Measurements from ENCODE around the gene OR13C8.
A peak's percentile ranks its signal among the peaks of the same experiment; 100 is the strongest.
"Not testable (repeated sequence)": the region's sequence is repeated elsewhere in the genome, so short reads cannot be mapped to it uniquely, and the experiment has no call there.

Gene OR13C8, protein sequence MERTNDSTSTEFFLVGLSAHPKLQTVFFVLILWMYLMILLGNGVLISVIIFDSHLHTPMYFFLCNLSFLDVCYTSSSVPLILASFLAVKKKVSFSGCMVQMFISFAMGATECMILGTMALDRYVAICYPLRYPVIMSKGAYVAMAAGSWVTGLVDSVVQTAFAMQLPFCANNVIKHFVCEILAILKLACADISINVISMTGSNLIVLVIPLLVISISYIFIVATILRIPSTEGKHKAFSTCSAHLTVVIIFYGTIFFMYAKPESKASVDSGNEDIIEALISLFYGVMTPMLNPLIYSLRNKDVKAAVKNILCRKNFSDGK

DNA sequence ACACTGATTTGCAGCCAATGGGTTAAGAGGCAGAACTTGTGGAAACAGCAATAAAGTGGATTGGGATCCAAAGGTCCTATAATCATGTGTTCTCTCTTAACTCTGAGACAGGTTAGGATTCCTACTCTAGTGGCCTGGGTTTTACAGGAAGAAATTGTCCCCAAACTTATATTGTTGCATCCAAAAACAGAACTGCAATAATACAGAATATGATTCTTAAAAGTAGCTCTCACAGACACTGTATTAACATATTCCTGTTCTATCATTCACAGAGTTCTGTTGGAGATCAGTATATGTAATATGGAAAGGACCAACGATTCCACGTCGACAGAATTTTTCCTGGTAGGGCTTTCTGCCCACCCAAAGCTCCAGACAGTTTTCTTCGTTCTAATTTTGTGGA, at the start of gene OR13C8:
OR13C8 (plus strand) TSS at position 301 of the 400 bp plus-strand sequence; CDS start at position 301, 0 bp downstream.
- DNase-seq: no peak

DNA sequence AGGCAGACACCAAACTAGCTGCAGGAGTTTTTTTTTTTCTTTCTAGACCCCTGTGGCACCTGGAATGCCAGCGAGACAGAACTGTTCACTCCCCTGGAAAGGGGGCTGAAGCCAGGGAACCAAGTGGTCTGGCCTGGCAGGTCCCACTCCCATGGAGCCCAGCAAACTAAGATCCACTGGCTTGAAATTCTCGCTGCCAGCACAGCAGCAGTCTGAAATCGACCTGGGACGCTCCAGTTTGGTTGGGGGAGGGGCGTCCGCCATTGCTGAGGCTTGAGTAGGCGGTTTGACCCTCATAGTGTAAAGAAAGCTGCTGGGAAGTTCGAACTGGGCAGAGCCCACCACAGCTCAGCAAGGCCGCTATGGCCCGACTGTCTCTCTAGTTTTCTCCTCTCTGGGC, 48.7 kb upstream of the OR13C8 start:
- not testable (repeated sequence) for DNase-seq

DNA sequence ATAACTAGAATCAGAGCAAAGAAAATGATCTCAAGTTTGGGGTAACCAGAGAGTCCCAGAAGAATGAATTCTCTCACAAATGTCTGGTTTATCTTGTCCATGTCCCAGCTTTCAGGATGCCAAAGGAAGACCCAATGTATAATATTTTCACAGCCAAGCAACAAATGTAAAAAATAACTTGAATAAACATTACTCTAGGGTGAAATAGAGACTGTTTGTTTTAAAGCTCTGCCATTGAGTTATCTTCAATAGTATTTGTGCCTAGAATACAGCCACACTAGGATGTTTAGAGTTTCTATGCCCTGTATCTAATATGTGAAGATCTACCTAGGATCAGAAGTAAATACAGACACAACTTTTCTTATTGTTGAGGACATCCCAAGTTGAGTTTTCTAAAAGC, 41.9 kb upstream of the OR13C8 start, which contains the start of gene OR13C4:
OR13C4 (minus strand) TSS at position 101 of the 400 bp plus-strand sequence; CDS start at position 101, 0 bp downstream.
- no peak for DNase-seq

DNA sequence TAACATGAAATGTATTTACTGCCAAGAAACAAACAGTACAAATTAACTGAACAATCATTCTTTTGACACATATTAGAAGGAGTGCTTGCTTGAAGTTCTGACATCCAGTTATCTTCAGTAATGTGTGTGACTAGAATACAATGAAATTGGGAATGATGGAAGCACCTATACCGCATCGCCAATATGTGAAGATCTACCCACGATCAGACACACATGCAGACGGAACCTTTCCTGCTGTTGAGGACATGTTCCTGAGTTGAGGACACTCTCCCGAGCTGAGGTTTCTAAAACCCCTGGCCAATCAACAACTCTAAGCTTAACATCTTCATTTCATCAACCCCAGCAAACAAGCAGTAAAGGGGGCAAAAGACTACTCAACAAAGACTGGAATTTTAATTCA, 32.2 kb upstream of the OR13C8 start, which contains the start of gene OR13C3:
OR13C3 (minus strand) TSS at position 101 of the 400 bp plus-strand sequence. CDS start 133 bp downstream, outside the sequence.
- DNase-seq: no peak

DNA sequence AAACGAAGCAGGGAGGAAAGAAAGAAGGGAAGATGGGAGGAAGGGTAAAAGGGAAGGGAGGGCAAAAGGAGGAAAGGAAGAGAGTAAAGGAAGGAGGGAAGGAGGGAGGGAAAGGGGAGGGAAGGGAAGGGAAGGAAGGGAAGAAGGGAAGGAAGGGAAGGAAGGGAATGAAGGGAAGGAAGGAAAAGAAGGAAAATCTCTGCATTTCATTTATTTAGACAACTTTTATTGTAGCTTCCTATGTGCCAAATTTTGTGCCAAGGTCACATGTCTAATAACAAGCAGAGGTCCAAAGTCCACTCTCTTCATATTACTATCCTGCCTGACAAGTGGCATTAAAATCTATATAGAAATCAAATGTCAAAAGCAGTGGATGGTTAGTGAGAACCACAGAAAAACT, 29.7 kb upstream of the OR13C8 start:
- no peak for DNase-seq

DNA sequence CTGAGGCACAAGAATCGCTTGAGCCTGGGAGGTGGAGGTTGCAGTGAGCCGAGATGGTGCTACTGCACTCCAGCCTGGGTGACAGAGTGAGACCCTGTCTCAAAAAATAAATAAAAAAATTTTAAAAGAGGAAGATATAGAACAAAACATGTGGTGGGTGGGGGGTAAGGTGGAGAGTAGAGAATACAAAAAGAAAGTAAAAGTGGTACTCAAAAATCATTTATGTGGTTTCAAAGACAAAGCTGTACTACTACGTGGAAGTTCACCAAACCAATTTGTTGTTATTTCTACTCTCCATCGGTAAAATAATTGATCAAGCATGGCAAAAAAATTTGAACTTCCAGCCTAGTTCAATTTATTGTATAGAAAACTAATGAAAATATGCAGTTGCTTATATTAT, 24.3 kb upstream of the OR13C8 start:
- no peak for DNase-seq

DNA sequence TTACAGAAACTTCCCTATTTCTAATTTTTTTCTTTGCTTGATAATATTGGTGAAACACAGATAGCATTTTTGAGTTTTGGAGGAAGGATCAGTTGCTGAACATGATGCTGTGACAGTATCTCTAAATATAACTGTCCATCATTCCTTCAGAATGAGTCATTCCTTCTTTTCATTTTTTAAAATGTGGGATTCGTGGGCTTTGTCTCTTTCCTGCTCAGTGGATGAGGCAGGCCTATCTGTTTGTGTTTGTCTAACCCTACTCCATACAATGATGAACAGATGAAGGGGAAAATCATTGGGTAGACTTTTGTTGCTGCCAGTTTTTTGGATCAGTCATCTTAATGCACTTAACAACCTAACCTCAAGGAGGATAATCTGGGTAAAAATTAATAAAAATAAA, 15.7 kb upstream of the OR13C8 start:
- DNase-seq: no peak

DNA sequence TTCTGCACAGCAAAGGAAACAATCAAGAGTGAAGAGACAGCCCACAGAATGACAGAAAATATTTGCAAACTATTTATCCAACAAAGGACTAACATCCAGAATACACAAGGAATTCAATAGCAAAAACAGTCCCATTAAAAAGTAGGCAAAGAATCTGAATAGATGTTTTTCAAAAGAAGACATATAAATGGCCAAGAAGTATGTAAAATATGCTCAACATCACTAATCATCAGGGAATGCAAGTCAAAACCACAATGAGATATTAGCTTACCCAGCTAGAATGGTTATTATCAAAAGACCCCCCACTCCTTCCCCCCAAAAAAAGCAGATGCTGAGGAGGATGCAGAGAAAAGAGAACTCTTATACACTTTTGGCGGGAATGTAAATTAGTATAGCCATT, 13.4 kb upstream of the OR13C8 start:
- DNase-seq: no peak

DNA sequence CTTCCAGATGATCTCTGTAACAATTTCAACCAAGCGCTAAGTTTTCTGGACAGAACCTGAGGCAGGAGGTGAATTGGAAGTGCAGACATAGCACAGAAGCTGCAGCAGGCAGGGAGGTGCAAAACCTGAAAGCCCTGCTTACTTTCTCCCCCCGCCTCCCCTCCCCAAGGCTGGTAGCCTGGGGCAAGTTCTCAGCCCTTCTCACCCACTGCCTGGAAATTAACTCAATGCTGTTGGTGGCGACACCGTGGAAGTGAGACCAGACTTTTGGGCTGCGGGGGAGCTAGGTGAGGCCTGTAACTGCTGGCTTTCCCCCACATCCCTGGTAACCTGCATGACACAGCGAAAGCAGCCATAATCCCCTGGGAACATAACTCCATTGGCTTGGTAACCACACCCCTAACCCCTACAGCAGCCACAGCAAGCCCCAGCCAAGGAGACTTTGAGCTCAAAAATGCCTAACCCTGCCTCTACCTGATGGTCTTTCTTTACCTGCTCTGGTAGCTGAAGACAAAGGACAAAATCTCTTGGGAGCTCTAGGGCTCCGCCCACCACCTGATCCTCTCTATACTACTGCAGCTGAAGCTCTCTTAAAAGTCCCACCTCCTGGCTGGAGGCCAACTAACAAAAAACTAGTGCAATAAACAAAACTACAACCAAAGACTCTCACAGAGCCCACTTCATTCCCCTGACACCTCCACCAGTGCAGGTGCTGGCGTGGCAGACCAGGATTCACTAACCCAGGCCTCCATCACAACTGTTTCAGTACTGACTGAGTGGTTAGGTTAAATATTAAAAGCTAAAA, 11.9 kb upstream of the OR13C8 start:
- DNase-seq: no peak

DNA sequence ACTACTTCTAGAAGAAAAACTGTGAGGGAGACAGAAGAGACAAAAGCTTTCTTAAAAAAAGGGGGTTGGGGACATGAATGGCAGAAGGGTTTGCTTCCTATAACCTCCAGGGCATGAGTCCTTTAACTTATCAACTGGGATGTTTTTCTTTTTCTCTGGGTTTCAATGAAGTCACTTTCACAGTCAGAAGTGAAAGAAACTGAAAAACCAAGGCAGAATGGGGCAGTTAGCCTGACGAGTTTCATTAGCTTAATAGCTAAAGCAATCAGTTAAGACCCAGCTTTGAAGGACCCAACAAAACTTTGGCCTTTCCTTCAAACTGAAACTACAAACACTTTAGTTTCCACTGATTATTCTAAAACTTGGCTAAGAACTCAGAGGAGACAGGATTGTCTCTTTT, 4.6 kb upstream of the OR13C8 start:
- DNase-seq: no peak

DNA sequence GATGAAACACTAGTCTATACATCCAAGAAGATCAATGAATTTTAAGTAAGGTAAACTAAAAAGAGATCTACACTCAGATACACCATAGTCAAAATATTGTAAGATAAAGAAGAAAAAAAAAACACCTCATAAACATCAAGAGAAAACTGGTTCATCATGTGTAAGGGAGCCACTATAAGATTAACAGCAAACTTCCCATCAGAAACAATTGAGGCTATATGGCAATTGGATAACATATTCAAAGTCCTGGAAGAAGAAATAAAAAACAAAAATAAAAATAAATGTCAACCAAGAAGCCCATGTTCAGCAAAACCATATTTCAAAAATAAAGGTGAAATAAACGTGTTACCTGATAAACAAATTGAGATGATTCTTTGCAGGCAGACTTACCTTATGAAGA, 3.6 kb downstream of the OR13C8 start:
- DNase-seq: peak; percentile 7

DNA sequence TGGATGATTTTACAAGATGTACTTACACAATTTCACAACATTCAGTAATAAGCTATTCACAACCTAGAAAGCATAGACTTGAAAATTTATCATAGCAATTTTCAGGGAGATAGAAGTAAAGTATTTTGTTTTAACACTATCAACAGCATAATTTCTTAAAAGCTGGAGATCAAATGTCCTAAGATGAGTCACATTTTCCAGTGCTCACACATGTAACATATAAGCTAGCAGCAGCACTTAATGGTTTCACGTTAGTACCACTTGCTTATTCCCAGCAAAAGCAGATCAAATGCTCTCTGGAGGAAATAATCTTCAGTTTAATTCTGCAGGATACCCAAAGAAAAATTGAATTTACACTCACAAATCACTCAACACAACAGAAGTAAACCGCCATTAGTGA, 6.5 kb downstream of the OR13C8 start:
- DNase-seq: peak; percentile 0

DNA sequence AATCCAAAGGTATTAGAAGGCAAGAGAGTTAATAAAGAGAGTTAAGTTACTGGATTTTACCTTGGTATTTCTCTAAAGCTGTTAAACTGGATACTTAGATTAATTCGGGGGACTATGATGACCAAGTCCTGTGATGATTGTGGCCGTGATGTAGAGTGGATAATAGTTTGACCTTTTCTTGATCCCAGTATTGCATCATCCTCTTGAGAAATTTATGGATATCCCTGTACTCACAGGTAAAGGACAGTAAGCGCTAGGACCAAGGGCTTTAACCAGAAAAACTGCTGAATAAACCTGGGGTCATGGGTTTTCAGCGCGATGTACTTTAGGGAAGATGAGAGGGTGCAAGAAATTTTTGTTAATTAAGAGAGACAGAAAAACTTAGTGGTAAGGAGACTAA, 8.3 kb downstream of the OR13C8 start:
- no peak for DNase-seq

DNA sequence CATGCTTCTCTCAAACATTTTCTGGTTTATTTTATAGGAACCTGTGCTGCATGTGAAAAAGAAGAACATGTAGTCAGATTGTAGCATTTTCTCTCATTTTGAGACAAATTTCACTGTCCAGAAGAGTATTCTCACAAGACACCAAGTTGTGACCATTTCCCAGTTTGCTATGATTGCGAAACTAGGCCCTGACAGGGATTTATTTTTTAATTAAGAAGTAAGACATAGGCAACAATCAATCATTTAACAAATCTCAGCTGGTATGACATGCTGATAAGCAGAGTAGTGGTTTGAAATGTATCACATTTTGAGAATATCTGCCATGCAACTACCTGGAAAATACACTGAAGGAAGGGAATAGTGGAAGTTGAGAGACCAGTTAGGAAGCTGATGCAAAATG, 11.6 kb downstream of the OR13C8 start:
- no peak for DNase-seq

DNA sequence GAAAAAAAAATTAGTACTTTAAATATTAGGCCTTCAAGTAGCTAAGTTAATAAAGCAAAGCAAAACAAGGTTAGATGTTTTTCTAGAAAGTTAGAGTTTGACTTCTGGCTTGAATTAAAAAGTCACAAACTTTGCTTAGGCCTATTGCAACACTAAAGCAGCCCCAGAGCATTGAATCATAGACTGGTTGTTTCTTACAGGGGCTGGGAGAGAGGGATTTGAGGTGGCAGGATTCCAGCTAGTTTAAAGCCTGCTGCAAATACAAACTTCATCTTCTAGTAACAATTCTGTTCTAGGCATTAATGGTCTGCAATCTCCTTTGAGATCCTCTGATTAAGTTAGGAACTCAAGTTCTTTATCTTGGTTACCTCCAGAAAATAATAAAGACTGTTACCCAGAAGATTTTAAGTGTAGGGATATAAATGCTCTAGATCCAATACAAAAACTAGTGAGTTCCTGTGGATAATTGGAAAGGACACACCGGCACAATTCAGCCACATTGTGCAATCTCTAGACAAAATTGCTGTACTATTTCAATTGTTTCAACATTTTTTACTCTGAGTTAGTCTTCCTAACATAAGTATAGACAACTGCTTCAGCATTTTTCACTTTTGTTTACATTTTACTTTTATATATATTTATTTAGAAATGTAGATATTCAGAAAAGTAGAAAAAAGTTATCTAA, 17.7 kb downstream of the OR13C8 start:
- DNase-seq: no peak

DNA sequence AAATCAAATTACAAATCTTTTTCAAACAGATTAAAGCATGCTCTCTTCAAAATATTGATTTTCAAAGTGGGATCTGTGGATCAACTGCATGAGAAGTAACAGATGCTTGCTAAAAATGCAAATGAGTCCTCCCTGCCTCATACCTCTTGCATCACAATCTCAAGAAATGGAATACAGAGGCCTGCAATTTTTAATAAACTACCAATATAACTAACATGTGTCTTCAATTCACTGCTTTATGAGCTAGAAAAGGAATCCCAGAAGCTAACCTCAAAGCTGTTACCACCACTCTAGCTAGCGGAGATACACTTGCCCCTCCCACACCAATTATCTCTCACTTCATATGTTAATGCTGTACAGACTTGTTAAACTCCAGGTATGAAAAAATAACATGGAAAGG, 20.7 kb downstream of the OR13C8 start:
- DNase-seq: no peak

DNA sequence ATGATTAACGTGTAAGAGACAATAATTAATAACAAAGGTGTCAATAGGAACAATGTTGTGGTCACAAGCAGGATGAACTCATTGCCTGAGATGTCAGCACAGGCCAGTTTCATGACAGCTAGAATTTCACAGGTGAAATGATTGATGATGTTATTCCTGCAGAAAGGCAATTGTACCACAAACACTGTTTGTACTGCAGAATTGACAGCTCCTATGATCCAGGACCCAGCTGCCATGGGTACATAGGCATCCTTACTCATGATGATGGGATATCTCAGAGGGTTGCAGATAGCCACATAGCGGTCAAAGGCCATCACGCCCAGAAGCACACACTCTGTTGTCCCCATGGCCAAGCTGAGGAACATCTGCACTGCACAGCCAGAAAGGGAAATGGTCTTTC, 29.8 kb downstream of the OR13C8 start:
- not testable (repeated sequence) for DNase-seq

DNA sequence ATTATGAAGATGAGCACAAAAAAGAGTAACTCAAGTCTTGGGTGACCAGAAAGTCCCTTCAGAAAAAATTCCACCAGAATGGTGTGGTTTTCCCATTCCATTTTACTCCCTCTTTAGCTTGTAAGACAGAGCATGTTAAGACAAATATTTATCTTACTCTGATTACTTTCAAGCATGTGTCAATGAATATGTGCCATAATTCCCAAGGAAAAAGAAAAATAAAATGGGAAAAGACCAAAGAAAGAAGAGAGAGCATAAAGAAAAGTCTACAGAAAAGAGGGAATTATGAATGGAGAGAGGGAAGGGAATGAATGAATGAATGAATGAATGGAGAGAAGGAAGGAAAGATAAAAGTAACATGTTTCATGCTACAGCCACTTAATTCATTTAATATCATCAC, 30.3 kb downstream of the OR13C8 start, which contains the start of gene OR13C5:
OR13C5 (minus strand) TSS at position 101 of the 400 bp plus-strand sequence; CDS start at position 101, 0 bp downstream.
- not testable (repeated sequence) for DNase-seq

DNA sequence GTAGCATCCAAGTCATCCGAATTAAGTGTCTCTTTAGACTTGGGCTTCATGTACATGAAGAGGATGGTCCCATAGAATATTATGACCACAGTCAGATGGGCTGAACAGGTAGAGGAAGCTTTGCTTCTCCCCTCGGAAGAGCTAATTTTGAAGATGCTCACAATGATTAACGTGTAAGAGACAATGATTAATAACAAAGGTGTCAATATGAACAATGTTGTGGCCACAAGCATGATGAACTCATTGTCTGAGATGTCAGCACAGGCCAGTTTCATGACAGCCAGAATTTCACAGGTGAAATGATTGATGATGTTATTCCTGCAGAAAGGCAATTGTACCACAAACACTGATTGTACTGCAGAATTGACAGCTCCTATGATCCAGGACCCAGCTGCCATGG, 35.8 kb downstream of the OR13C8 start:
- DNase-seq: no peak

DNA sequence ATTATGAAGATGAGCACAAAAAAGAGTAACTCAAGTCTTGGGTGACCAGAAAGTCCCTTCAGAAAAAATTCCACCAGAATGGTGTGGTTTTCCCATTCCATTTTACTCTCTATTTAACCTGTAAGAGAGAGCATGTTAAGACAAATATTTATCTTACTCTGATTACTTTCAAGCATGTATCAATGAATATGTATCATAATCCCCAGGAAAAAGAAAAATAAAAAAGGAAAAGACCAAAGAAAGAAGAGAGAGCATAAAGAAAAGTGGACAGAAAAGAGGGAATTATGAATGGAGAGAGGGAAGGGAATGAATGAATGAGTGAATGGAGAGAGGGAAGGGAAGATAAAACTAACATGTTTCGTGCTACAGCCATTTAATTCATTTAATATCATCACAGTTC, 36.6 kb downstream of the OR13C8 start, which contains the start of gene OR13C2:
OR13C2 (minus strand) TSS at position 101 of the 400 bp plus-strand sequence; CDS start at position 101, 0 bp downstream.
- not testable (repeated sequence) for DNase-seq

DNA sequence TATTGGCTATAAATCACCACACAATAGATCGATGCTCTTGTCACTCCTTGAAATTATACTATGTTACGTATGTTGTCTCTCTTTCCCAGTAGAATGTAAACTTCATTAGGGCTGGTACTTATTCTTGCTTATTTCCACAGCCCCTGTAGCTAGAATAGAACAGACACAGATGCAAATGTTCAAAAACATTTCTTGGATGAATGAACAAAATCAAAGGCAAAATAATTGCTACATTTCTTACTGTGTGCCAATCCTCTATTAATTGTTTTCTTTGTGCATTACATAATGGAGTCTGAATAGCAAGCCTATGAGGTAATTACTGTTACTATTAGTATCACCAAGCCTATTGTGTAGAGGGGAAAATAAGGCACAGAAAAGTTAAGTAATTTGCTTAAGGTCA, 37.2 kb downstream of the OR13C8 start:
- DNase-seq: no peak

DNA sequence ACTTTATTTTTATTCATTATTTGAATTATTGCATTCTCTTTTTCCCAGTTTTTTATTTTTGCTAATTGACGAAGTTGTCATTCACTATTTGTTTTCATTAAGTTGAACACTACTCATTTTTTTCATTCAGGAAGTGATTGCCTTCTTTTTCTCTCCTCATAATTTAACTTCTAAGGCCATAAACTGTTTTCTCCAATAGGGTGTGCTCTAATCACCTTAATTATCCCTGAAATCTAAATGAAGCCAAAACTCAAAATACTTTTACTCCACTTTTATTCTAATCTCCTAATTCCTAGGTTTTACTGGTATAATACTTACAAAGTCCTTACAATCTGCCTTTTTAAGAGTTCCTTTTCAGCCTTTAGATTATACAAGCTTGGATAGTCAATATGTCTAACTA, 39.4 kb downstream of the OR13C8 start:
- peak; percentile 33 for DNase-seq

DNA sequence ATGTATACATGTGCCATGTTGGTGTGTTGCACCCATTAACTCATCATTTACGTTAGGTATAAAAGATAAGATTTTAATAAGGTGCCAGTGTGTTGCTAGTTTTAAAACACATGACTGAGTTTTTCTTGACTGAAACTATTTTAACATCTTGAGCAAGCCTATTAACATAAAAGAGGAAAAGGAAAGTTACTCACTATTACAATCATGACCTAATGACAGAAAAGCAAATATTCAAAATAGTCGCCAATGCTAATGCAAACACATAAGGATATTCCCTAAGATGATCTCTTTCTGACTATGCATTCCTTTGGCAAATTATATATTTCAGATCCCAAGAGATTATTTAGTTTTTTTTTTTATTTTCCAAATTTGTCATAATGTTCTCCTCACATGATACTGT, 42.2 kb downstream of the OR13C8 start:
- DNase-seq: no peak

Measured in DMS53 (cell line).